OCI-LY1 (cell line): ENCODE data around the gene CCDC167.

ENCODE experiments used
- H2AFZ ChIP-seq: fragments of 200-600 bp; sonication (generic), shearing (Covaris generic); 2 replicates; pipeline ENCODE4 v1.6.0; 2014; ENCODE audit warnings: antibody characterized with exemption, mild to moderate bottlenecking, low read length
- H3F3A ChIP-seq: fragments of 200-600 bp; sonication (generic), shearing (Covaris generic); 2 replicates; pipeline ENCODE4 v1.6.0; 2014; ENCODE audit warnings: mild to moderate bottlenecking, antibody characterized with exemption, low read length, moderate library complexity; ENCODE audit not compliant: insufficient read depth
- H3K27ac ChIP-seq: fragments of 200-600 bp; sonication (generic); 2 replicates; pipeline ENCODE4 v1.5.1; 2014; ENCODE audit warnings: low read length, mixed run types, mild to moderate bottlenecking, low read depth; ENCODE audit not compliant: poor library complexity, severe bottlenecking
- H3K27me3 ChIP-seq: fragments of 200-600 bp; sonication (generic); 2 replicates; pipeline ENCODE4 v1.6.0; 2014; ENCODE audit warnings: antibody characterized with exemption, mild to moderate bottlenecking, low read length, moderate library complexity; ENCODE audit not compliant: insufficient read depth
- H3K36me3 ChIP-seq: fragments of 200-600 bp; sonication (generic); 2 replicates; pipeline ENCODE4 v1.6.1; 2014; ENCODE audit warnings: mild to moderate bottlenecking, antibody characterized with exemption, low read length, moderate library complexity, mixed read lengths; ENCODE audit not compliant: insufficient read depth
- H3K4me1 ChIP-seq: fragments of 200-600 bp; sonication (generic); 2 replicates; pipeline ENCODE4 v1.5.1; 2014; ENCODE audit warnings: mild to moderate bottlenecking, low read length, moderate library complexity; ENCODE audit not compliant: insufficient read depth, severe bottlenecking
- H3K4me2 ChIP-seq: fragments of 200-600 bp; sonication (generic), shearing (Covaris generic); 2 replicates; pipeline ENCODE4 v1.6.1; 2014; ENCODE audit warnings: low read length
- H3K4me3 ChIP-seq: fragments of 200-600 bp; sonication (generic); 2 replicates; pipeline ENCODE4 v1.5.1; 2014; ENCODE audit warnings: low read length, low read depth, mild to moderate bottlenecking, mixed read lengths; ENCODE audit not compliant: poor library complexity, severe bottlenecking
- H3K79me2 ChIP-seq: fragments of 200-600 bp; shearing (Covaris generic); 2 replicates; pipeline ENCODE4 v1.6.1; 2016; ENCODE audit warnings: mixed run types, low read length, mixed read lengths; ENCODE audit not compliant: insufficient read depth
- H3K9ac ChIP-seq: fragments of 200-600 bp; sonication (generic), shearing (Covaris generic); 2 replicates; pipeline ENCODE4 v1.6.1; 2014; ENCODE audit warnings: mild to moderate bottlenecking, low read length, mixed read lengths
- H3K9me2 ChIP-seq: fragments of 200-600 bp; sonication (generic), shearing (Covaris generic); 2 replicates; pipeline ENCODE4 v1.6.1; 2014; ENCODE audit warnings: low read depth, mild to moderate bottlenecking, low read length, mixed read lengths
- H3K9me3 ChIP-seq: fragments of 200-600 bp; shearing (Covaris generic); 2 replicates; pipeline ENCODE4 v1.6.1; 2014; ENCODE audit warnings: low read length, mixed read lengths
- H4K20me1 ChIP-seq: fragments of 200-600 bp; sonication (generic), shearing (Covaris generic); 2 replicates; pipeline ENCODE4 v1.6.0; 2016; ENCODE audit warnings: mild to moderate bottlenecking, low read length; ENCODE audit not compliant: insufficient read depth
- EZH2 ChIP-seq: fragments of 200-600 bp; sonication (generic), shearing (Covaris generic); IDR thresholded peaks from 2 replicates; pipeline ENCODE4 v1.8.0; 2017; ENCODE audit warnings: borderline replicate concordance, mixed run types, mild to moderate bottlenecking, antibody characterized with exemption, low read length, moderate library complexity, mixed read lengths
- TF ChIP-seq, protein P1 (sequence below): fragments of 200-600 bp; sonication (generic), shearing (Covaris generic); IDR thresholded peaks from 2 replicates; pipeline ENCODE4 v1.5.1; 2017; ENCODE audit warnings: mild to moderate bottlenecking, antibody characterized with exemption, low read length, moderate library complexity, mixed read lengths

CCDC167 gene

DNA sequence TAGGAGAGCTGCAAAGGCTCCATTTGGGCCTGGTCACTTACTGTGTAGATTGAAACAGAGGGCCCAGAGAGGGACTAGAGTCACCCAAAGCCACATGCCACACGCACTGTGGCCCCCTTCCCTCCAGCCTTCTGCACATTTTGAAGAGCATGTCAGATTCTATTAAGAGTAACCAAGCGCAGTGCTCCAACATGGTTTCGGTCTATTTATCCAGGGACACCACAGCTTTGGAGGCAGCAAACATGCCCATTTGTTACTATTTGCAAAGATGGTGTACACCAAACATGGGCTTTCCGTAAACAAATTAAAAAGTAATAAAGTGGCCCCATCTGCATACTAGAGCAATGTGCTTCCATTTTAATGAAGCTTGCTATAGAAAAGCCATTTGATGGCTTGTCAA, 43.7 kb upstream of the CCDC167 start:
- Histone ChIP-seq H3K9me3 (no peaks in the 10 kb centered on the region), H4K20me1 (no peaks in the 10 kb centered on the region), H3K4me2 (no peak overlapping the region), H3K9me2 (no peaks in the 10 kb centered on the region), H3K36me3 (no peaks in the 10 kb centered on the region), H3K27ac (no peak overlapping the region), H3K79me2 (no peaks in the 10 kb centered on the region), H3K27me3 (peaks cover 5% of the 10 kb centered on the region; the same call in 1 of the 2 replicates), H2AFZ (no peak overlapping the region), H3K9ac (no peak overlapping the region), H3K4me1 (no peaks in the 10 kb centered on the region), H3K4me3 (no peak overlapping the region), H3F3A (no peaks in the 10 kb centered on the region)
- TF ChIP-seq, protein P1, sequence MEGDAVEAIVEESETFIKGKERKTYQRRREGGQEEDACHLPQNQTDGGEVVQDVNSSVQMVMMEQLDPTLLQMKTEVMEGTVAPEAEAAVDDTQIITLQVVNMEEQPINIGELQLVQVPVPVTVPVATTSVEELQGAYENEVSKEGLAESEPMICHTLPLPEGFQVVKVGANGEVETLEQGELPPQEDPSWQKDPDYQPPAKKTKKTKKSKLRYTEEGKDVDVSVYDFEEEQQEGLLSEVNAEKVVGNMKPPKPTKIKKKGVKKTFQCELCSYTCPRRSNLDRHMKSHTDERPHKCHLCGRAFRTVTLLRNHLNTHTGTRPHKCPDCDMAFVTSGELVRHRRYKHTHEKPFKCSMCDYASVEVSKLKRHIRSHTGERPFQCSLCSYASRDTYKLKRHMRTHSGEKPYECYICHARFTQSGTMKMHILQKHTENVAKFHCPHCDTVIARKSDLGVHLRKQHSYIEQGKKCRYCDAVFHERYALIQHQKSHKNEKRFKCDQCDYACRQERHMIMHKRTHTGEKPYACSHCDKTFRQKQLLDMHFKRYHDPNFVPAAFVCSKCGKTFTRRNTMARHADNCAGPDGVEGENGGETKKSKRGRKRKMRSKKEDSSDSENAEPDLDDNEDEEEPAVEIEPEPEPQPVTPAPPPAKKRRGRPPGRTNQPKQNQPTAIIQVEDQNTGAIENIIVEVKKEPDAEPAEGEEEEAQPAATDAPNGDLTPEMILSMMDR: no peak

DNA sequence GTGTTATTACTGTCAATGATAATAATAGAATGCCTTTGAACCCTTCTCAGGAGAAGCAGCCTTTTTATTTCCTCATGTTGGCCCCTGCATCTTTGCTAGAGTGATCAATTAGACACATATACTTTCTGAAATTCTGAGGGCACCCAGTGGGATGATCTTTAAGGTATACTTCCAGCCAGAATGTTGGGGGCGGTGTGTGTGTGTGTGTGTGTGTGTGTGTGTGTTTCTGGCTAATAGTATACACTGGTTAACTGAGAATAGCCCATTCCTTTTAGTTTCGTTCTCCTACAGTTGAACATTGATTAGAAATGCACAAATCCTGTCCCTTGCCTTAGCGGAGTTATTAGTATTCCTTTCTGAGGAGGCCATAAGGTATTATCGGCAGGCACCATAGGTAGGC, 41.7 kb upstream of the CCDC167 start:
- H3K4me2 ChIP-seq: no peak overlapping the region
- H3K9me3 ChIP-seq: no peaks in the 10 kb centered on the region

DNA sequence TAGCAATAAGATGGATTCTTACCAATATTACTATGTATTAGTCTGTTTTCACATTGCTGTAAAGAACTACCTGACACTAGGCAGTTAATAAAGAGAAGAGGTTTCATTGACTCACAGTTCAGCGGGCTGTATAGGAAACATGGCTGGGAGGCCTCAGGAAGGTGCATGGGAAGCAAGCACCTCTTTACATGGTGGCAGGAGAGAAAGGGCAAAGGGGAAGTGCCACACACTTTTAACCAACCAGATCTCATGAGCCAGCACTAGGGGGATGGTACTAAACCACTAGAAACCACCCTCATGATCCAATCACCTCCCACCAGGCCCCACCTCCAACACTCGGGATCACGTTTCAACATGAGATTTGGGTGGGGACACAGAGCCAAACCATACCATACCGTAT, 40.7 kb upstream of the CCDC167 start:
- H3K27ac ChIP-seq: no peak overlapping the region
- H3K9ac ChIP-seq: no peak overlapping the region
- H3K4me2 ChIP-seq: no peak overlapping the region
- no peak overlapping the region for H3K4me3 ChIP-seq
- H3K4me1 ChIP-seq: no peaks in the 10 kb centered on the region
- H3K9me2 ChIP-seq: no peaks in the 10 kb centered on the region
- TF ChIP-seq, protein P1: no peak
- TF ChIP-seq EZH2: no peak
- H4K20me1 ChIP-seq: no peaks in the 10 kb centered on the region
- no peaks in the 10 kb centered on the region for H3K79me2 ChIP-seq
- no peaks in the 10 kb centered on the region for H3K36me3 ChIP-seq
- H2AFZ ChIP-seq: no peak overlapping the region
- H3K9me3 ChIP-seq: no peaks in the 10 kb centered on the region
- peaks cover 5% of the 10 kb centered on the region; the same call in 1 of the 2 replicates for H3K27me3 ChIP-seq
- H3F3A ChIP-seq: no peaks in the 10 kb centered on the region

More for the DNA sequence above, 41.7 kb upstream of the CCDC167 start:
- Histone ChIP-seq H3F3A (no peaks in the 10 kb centered on the region), H2AFZ (no peak overlapping the region), H3K4me1 (no peaks in the 10 kb centered on the region), H3K27me3 (peaks cover 5% of the 10 kb centered on the region; the same call in 1 of the 2 replicates), H3K79me2 (no peaks in the 10 kb centered on the region), H3K9me2 (no peaks in the 10 kb centered on the region), H4K20me1 (no peaks in the 10 kb centered on the region), H3K36me3 (no peaks in the 10 kb centered on the region), H3K4me3 (no peak overlapping the region), H3K9ac (no peak overlapping the region), H3K27ac (no peak overlapping the region)
- no peak for TF ChIP-seq EZH2
- TF ChIP-seq, protein P1: no peak
